Measurements from ENCODE around the gene DESI1.

Gene DESI1

GRCh38 chr22:41557401-41558240 is 63.2 kb downstream of the DESI1 start:
- no peak for DNase-seq (ENCODE audit: low spot score)

GRCh38 chr22:41556561-41556960 is 64.3 kb downstream of the DESI1 start:
- no peak for DNase-seq (ENCODE audit: low spot score)

- no peak for DNase-seq (ENCODE audit: low spot score)
Observed at GRCh38 chr22:41555325-41555982, 65.4 kb downstream of the DESI1 start.

GRCh38 chr22:41551877-41552582 is 68.8 kb downstream of the DESI1 start:
- no peak for DNase-seq (ENCODE audit: low spot score)

- DNase-seq (ENCODE audit: low spot score) = no peak
Observed at GRCh38 chr22:41550952-41551491, 69.8 kb downstream of the DESI1 start.

- no peak for DNase-seq (ENCODE audit: low spot score)
Observed at GRCh38 chr22:41548830-41549211, 72.0 kb downstream of the DESI1 start.
